GM18907 (cell line): ENCODE results near the gene ALDOA.

ENCODE experiments used
- ATAC-seq: cut with Tn5 transposase; IDR thresholded peaks from one replicate; pipeline ENCODE4 v1.9.1; 2021; ENCODE audit warnings: mild to moderate bottlenecking, moderate library complexity; ENCODE audit not compliant: unreplicated experiment

ALDOA gene

DNA sequence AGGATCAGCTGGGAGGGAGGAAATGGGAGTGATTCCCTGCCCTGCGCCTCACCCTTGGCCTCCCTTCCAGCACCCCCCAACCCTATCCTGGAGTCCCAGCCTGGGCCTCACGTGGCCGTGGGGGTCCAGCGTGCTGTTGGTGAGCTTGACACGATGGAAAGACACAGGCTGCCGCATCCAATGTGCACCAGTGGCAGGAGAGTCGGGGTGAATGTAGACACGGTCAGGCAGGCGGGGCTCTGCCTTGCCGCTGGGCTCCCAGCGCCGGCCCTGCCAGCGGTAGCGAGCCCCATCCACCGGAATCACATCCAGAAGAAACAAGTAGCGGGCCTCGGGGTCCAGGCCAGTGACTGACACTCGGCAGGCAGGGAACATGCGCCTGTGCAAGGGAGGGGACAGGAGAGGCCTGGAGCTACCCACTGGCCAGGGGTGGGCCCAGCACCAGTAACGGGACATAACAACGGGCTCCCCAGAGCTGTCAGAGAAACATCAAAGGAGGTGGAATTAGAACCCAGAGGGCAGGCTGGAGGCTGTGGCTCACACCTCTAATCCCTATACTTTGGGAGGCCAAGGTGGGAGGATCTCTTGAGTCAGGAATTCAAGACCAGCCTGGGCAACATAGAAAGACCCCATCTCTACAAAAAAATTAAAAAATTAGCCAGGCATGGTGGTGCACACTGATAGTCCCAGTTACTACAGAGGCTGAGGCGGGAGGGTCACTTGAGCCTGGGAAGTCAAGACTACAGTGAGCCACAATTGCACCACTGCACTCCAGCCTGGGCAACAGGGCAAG, 23.5 kb downstream of the ALDOA start:
- no peak for ATAC-seq

- ATAC-seq: no peak
Measured at GRCh38 chr16:30090610-30091331, 25.2 kb downstream of the ALDOA start.

DNA sequence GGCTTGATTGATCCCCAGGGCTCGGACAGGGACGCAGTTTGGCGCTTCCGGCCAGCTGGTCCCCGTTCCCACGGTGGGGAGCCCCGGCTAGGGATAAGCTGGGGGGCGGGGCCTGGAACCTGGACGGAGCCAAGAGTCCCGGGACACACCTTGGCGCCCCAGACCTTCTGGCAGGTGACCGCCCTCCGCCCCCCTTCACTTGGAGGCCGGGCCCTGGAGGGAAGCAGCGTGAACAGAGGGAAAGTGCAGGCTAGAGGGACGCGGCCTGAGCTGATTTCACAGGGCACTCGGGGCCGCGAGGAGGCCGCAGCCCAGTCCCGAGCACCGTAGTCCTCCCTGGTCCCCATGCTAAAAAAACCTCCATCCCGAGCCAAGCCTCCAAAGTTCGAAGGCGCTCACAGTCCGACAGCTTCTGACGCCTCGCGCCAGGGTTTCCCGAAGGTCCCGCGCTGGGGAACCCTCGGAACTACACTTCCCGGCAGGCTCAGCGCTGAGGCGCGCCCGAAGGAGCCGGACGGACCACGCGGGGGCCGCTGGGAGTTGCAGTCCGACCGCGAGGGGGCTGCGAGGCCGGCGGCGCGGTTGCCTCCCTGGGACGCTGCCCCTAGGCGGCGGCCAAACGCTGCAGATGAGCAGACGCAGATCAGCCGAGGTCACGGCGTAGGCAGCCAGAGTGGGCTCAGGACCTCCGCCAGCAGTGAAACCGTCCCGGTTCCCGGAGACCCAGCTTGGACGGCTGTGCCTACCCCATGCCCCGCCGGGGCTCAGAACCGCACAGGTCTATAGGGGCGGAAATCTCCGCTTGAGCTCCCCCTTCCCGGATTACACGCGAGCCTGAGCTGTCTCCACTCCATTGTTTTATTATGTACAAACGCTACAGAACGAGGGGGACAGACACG, 26.2 kb downstream of the ALDOA start, which contains the start of gene TBX6:
TSS of gene TBX6 (minus strand) at position 451 of the 899 bp plus-strand sequence. CDS start 731 bp downstream, outside the sequence.
- peak; percentile 68 for ATAC-seq

DNA sequence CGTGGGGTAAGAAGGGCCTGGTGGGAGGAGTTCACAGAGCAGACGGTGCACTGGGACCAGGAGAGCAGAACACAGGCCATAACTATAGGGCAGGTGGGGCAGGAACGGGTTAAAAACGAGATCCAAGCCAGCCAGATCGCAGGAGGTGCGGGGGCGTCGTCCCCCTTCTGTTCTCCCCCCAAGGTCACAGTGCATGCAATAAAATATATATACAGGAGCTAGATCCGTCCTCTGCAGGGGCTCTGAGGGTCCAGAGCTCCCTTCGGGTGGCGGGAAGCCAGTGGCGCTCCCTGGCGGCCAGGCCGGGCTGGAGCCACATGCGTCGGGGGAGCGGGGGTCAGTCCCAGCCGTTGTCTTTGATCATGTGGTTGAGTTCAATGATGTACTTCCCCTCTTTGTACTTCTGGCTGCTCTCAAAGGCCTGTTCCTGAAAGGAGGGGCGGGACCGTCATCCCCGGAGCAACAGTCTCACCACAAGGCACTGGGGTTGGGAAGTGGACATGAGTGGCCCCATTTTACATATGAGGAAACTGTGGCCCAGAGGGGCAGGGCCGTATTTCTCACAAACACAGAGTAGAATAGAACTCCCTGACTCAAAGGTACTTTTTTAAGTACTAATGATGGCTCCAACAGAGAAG, 26.9 kb downstream of the ALDOA start:
- ATAC-seq: peak; percentile 53

DNA sequence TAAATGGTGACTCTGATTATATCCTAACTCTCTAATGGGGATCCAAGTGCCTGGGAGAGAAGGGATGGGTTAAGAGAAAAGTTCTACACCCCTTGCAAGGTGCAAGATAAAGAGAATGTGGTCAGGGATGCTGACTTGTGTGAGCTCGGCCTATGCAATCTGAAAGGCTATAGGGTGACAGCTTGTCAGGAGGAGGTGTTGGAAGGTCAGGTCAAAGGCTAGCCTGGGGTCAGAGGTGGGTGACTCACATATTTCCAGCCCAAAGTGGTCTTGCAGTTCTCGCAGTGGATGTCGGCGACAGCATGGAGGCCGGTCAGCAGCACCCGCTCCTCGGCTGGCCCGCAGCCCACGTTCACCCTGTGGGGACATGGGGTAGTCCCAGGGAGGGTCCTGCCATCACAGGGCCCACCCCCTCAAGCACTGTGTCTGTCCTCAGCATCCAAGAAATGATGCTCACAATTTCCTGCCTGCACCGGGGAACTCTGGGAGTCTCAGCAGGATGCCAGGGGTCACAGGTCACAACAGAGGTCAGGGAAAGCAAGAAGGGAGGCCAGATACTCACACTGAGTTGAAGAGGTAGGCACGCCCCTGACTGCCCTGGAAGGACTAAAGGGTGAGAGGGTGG, 29.1 kb downstream of the ALDOA start:
- no peak for ATAC-seq

- ATAC-seq: no peak
Measured at GRCh38 chr16:30095166-30096078, 29.9 kb downstream of the ALDOA start.

GRCh38 chr16:30096105-30096861, 30.7 kb downstream of the ALDOA start, which contains the start of gene YPEL3:
Gene YPEL3 (minus strand): TSS chr16:30096213. CDS start chr16:30095482, 731 bp downstream.
- ATAC-seq: peak; percentile 46

- ATAC-seq: no peak
Measured at GRCh38 chr16:30096862-30097563, 31.5 kb downstream of the ALDOA start.

DNA sequence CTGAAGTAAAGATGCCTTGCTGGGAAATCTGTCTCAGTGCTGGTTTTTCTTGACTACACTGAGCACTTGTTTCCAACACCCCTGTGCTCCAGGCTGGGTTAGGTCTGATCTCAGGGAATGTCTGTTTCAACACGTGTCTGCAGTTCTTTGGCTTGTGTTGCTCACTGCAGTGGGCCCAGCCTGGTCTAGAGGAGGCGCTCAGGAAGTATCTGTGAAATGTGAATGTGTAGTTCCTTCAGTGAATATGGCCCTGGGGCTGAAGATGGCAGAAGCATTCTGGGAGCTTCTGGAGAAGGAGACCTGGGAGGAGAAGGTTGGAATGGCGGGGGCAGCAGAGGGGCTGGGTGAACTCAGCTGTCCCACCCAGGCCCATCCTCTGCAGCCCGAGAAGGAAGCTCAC, 38.5 kb downstream of the ALDOA start:
- no peak for ATAC-seq

GRCh38 chr16:30104492-30104891, 38.9 kb downstream of the ALDOA start:
- ATAC-seq: no peak

DNA sequence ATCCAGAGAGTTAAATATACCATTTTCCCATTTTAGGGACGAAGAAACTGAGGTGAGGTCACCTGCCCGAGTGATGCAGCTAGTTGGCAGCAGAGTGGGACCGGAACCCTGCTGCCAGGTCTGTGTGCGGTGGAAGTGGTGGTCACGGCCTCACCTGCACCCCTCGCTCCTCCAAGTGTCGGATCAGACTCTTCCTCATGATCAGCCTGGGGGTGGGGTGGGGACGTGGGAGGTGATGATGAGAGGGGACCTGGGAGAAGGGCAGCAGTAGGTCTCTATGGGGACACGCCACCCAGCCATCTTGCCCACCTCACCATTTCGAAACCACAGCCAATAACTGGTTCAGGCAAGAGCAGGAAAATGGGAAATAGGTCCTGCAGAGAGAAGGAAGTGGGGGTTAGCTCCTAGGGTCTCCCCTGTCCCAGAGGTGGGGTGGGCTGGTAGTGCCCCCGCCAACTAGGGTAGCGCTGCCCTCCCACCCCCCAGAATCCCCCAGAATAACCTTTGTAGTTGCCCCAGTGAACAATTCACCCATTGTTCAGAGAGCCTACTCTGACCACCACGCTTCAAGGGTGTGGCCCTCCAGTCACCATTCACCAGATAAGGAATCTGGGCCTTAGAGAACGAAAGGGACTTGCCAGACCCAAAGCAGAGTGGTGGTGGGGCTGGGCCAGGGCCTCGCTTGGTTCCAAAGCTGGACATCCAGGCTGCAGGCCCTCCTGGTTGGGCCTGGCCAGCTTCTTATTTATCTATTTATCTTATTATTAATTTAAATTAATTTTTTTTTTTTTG, 42.7 kb downstream of the ALDOA start:
- no peak for ATAC-seq

GRCh38 chr16:30110661-30111060, 45.1 kb downstream of the ALDOA start:
- no peak for ATAC-seq

DNA sequence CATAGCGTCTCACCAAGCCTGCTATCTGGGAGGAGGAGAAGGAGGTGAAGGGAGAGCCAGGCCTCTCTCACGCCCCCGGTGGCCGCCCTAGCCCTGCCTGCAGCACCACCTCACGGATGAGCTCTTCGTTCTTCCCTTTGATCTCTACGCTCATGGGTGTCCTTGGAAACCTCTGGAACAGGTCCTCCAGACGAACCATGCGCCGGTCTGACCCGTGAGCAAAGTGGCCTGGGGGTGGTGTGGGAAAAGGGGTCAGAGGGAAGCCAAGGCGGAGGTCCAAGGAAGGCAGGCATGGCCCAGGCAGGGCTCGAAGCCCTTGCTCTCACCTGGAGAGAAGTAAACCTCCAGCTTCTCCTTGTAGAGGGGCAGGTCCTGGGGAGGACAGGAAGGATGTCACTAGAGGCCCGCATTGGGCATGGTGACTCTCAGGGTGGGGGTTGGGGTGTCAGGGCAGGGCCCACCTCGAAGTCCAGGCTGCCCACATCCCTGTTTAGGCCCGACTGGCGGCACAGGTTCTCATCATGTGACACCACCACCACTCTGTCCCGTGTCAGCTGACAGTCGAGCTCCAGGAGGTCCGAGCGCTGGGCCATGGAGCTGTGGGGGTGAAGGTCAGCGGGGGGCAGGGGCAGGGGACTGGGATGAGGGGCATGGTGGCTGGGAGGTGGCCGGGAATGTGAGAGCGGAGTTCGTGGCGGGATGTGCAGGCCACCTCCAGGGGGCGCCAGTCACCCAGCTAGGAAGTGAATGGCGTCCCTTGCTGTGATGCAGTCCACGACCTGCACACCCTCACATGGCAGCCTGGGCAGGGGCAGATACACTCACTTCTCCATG, 46.9 kb downstream of the ALDOA start:
- ATAC-seq: no peak

DNA sequence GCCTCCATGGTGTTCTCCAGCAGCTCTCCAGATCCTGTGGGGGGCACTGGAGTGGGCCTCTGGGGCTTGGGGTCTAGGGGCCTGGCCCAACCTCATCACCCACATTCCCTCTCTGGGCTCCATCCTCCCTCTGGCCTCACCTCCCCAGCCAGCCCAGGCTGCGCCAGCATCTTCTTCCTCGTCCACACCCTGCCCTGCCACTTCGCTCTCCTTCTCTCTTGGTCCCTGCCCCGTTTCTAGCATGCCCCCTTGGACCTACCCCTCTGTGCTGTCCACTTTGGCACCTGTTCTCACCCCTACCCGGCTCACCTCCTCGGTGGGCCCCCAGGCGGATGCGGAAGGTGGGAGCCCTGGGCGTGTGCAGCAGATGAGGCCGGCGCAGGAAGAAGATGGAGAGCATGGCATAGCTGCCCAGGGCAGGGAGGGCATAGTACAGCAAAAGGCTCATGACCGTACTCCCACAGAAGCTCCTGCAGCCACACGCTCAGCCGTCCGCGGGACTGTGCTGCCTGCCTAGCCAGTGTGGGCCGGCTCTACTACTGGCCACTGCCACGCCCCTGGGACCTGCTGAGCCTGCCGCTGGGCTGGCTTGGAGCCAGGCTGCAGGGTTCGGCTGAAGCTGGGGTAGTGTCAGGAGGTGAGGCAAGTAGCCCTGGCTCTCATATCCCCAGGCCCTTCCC, 47.6 kb downstream of the ALDOA start, which contains the start of gene GDPD3:
TSS of gene GDPD3 (minus strand) at position 507 of the 680 bp plus-strand sequence. CDS start at position 448, 59 bp downstream.
- ATAC-seq: no peak

DNA sequence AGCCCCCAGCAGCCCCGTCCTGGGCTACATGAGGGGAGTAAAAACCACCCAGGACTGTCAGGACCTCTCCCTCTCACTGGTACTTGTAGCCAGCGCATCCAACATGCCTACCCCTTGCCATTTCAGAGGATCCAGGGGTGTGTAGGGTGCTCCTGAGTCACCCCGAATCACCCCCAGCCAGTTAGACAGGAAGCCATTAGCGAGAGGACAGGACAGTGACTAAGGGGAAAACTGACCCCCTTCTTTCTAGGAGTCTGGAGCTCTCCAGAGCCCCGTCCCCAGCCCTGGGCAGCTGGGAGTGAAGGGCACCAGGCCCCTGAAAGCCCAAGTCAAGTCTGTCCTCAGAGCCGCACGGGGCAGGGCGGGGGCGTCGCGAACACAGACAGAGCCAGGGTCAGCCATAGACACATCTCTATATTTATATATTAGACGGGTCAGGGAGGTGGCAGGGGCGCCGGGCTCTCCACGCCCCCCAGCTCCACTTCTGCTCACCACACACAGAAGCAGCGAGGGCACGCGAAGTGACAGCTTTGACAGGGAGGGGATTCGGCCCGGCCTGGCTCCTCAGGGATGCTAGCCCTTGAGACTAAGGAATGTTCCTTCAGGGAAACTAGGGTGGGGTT, 48.3 kb downstream of the ALDOA start:
- ATAC-seq: no peak
